Measurements from ENCODE around the gene COL4A5. TPM values are rescaled to one million over a fixed set of nuclear protein-coding genes. Genes with fewer than 3 reads are reported as not detected.

Gene COL4A5
- total RNA-seq, 2 experiments from 2014 or later = not detected

DNA sequence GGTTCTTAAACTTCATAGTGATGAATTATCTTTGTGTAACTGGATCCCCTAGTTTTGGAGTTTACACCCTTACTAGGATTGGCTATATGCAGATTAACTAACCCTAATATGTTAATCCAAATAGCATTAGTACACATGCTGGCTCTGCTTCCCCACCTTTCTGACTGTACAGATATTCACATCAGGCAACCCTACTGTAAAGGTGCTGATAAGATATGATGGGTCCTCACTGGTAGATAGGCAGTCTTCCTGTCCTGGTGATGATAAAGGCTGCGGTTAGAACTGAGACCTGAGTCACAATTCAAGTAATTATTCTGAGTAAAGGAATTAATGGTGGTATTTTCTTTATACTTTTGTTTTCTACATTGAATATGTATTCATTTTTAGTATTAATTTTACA, 118.6 kb downstream of the COL4A5 start:
- Histone ChIP-seq H3K36me3 (ENCODE audit: insufficient read depth, low read length) (no peaks in the 10 kb centered on the region), H3K27me3 (ENCODE audit: control insufficient read depth in 1 of 2, insufficient read depth in 2 of 2, low read length in 2 of 2) (no peaks in the 10 kb centered on the region), H3K4me3 (ENCODE audit: low read length) (no peak overlapping the region), H3K27ac (ENCODE audit: low read depth in 1 of 2, low read length in 2 of 2) (no peak overlapping the region), H3K9me3 (ENCODE audit: control insufficient read depth in 1 of 2, insufficient read depth in 1 of 2, low read length in 2 of 2) (no peaks in the 10 kb centered on the region), H3K4me1 (ENCODE audit: insufficient read depth, low read length) (no peaks in the 10 kb centered on the region)
- POLR2A ChIA-PET = no interaction called here
- Mint-ChIP-seq H3K27ac (no peak overlapping the region), H3K9me3 (no peaks in the 10 kb centered on the region), H3K4me3 (no peak overlapping the region), H3K36me3 (ENCODE audit: low read depth) (no peaks in the 10 kb centered on the region), H3K4me1 (ENCODE audit: low read depth) (no peaks in the 10 kb centered on the region), H3K27me3 (no peaks in the 10 kb centered on the region)
- CTCF ChIA-PET = no interaction called here
- ATAC-seq (ENCODE audit: poor library complexity) (no peak), DNase-seq (no peak)
- intact Hi-C loops (cut with DNase I, micrococcal nuclease) = no loop called here
- TF ChIP-seq, protein P1, sequence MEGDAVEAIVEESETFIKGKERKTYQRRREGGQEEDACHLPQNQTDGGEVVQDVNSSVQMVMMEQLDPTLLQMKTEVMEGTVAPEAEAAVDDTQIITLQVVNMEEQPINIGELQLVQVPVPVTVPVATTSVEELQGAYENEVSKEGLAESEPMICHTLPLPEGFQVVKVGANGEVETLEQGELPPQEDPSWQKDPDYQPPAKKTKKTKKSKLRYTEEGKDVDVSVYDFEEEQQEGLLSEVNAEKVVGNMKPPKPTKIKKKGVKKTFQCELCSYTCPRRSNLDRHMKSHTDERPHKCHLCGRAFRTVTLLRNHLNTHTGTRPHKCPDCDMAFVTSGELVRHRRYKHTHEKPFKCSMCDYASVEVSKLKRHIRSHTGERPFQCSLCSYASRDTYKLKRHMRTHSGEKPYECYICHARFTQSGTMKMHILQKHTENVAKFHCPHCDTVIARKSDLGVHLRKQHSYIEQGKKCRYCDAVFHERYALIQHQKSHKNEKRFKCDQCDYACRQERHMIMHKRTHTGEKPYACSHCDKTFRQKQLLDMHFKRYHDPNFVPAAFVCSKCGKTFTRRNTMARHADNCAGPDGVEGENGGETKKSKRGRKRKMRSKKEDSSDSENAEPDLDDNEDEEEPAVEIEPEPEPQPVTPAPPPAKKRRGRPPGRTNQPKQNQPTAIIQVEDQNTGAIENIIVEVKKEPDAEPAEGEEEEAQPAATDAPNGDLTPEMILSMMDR (IDR thresholded peaks at IDR 0.05) = no peak

DNA sequence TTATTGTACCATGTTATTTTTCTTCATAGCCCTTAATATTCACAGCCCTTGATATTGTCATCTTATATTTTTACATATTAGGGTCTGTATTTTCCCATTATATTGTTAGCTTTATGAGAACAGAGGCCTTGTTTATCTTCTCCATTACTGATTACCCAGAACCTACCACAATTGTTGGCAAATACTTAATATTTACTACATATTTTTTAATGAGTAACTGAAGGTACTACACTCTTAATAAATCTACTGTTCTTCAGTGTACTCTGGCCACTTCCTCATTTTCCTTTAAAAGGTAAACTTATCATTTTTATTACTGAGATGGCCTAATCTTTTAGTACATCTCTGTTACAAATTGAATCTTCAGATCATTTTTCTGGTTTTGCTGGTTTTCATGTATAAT, 133.5 kb downstream of the COL4A5 start:
- no peak overlapping the region for H3K4me3 ChIP-seq (ENCODE audit: low read length)
- Mint-ChIP-seq H3K4me3 (no peak overlapping the region), H3K9me3 (no peaks in the 10 kb centered on the region), H3K4me1 (ENCODE audit: low read depth) (no peaks in the 10 kb centered on the region), H3K27me3 (no peaks in the 10 kb centered on the region), H3K36me3 (ENCODE audit: low read depth) (no peaks in the 10 kb centered on the region), H3K27ac (no peak overlapping the region)
- no peaks in the 10 kb centered on the region for H3K9me3 ChIP-seq (ENCODE audit: control insufficient read depth in 1 of 2, insufficient read depth in 1 of 2, low read length in 2 of 2)
- ChIA-PET CTCF (no interaction called here), POLR2A (no interaction called here)
- no peak for ATAC-seq (ENCODE audit: poor library complexity)
- no peak overlapping the region for H3K27ac ChIP-seq (ENCODE audit: low read depth in 1 of 2, low read length in 2 of 2)
- H3K4me1 ChIP-seq (ENCODE audit: insufficient read depth, low read length) = no peaks in the 10 kb centered on the region
- no peaks in the 10 kb centered on the region for H3K27me3 ChIP-seq (ENCODE audit: control insufficient read depth in 1 of 2, insufficient read depth in 2 of 2, low read length in 2 of 2)
- intact Hi-C loops (cut with DNase I, micrococcal nuclease) = no loop called here
- TF ChIP-seq, protein P1 (IDR thresholded peaks at IDR 0.05) = no peak
- no peaks in the 10 kb centered on the region for H3K36me3 ChIP-seq (ENCODE audit: insufficient read depth, low read length)
- no peak for DNase-seq

DNA sequence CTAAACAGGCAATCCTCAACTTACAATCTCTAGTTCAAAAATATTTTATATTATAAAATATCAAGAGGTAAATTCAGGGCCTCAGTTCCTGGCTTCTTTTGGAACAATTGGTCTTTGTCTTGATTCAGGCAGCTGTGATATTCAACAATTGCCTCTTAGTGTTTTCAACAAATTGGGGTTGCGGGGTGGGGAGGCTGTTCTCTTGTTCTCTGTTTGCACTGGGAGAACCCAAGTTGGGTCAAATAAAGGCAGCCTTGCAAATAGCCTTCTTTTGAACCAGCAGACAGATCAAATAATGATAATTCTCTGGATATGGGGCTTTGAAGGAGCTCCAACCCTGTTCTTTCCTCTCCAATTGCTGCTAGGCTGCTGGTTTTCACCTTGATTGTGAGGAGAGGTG, 142.5 kb downstream of the COL4A5 start:
- no peaks in the 10 kb centered on the region for H3K36me3 Mint-ChIP-seq (ENCODE audit: low read depth)
- H3K4me3 ChIP-seq (ENCODE audit: low read length) = no peak overlapping the region
- no peak overlapping the region for H3K27ac Mint-ChIP-seq
- no peaks in the 10 kb centered on the region for H3K27me3 ChIP-seq (ENCODE audit: control insufficient read depth in 1 of 2, insufficient read depth in 2 of 2, low read length in 2 of 2)
- H3K4me3 Mint-ChIP-seq = no peak overlapping the region
- intact Hi-C loops (cut with DNase I, micrococcal nuclease) = no loop called here
- no peaks in the 10 kb centered on the region for H3K36me3 ChIP-seq (ENCODE audit: insufficient read depth, low read length)
- H3K27me3 Mint-ChIP-seq = no peaks in the 10 kb centered on the region
- H3K9me3 ChIP-seq (ENCODE audit: control insufficient read depth in 1 of 2, insufficient read depth in 1 of 2, low read length in 2 of 2) = no peaks in the 10 kb centered on the region
- TF ChIP-seq, protein P1 (IDR thresholded peaks at IDR 0.05) = no peak
- no peaks in the 10 kb centered on the region for H3K4me1 ChIP-seq (ENCODE audit: insufficient read depth, low read length)
- DNase-seq (no peak), ATAC-seq (ENCODE audit: poor library complexity) (no peak)
- H3K27ac ChIP-seq (ENCODE audit: low read depth in 1 of 2, low read length in 2 of 2) = no peak overlapping the region
- no peaks in the 10 kb centered on the region for H3K4me1 Mint-ChIP-seq (ENCODE audit: low read depth)
- ChIA-PET POLR2A (no interaction called here), CTCF (no interaction called here)
- no peaks in the 10 kb centered on the region for H3K9me3 Mint-ChIP-seq
